Skeletal muscle satellite cell (primary cell): ENCODE measurements around the gene EPB41L4A.
"Not testable (repeated sequence)": the region's sequence is repeated elsewhere in the genome, so short reads cannot be mapped to it uniquely, and the experiment has no call there.

ENCODE experiments used
- H3K27me3 ChIP-seq: 2 replicates; pipeline ENCODE4 v1.7.0; 2013; ENCODE audit warnings: low read length; ENCODE audit not compliant: control insufficient read depth, insufficient read depth
- H3K36me3 ChIP-seq: 2 replicates; pipeline ENCODE4 v1.7.0; 2013; ENCODE audit warnings: mild to moderate bottlenecking, control low read depth, low read length; ENCODE audit not compliant: insufficient read depth
- H3K4me1 ChIP-seq: 2 replicates; pipeline ENCODE4 v1.7.0; 2013; ENCODE audit warnings: low read length; ENCODE audit not compliant: control insufficient read depth, insufficient read depth
- H3K4me2 ChIP-seq: 2 replicates; pipeline ENCODE4 v1.7.0; 2013; ENCODE audit warnings: mild to moderate bottlenecking, low read length
- H3K4me3 ChIP-seq: 2 replicates; pipeline ENCODE4 v1.7.0; 2013; ENCODE audit warnings: low read length
- H3K9ac ChIP-seq: 2 replicates; pipeline ENCODE4 v1.7.0; 2013; ENCODE audit warnings: mild to moderate bottlenecking, low read depth, low read length, moderate library complexity
- H3K9me3 ChIP-seq: replicated peaks from 2 replicates; pipeline ENCODE4 v1.7.0; 2013; ENCODE audit warnings: mild to moderate bottlenecking, control low read depth, low read length

Gene EPB41L4A

GRCh38 chr5:112374356-112374755, 44.7 kb downstream of the EPB41L4A start:
- no peak overlapping the region for H3K9ac ChIP-seq
- no peaks in the 10 kb centered on the region for H3K36me3 ChIP-seq
- peaks cover 7% of the 10 kb centered on the region for H3K27me3 ChIP-seq
- H3K9me3 ChIP-seq, result no peaks in the 10 kb centered on the region
- no peak overlapping the region for H3K4me3 ChIP-seq
- H3K4me1 ChIP-seq, result no peaks in the 10 kb centered on the region
- no peak overlapping the region for H3K4me2 ChIP-seq

GRCh38 chr5:112373885-112374284, 45.2 kb downstream of the EPB41L4A start:
- H3K9ac ChIP-seq, result no peak overlapping the region
- H3K9me3 ChIP-seq, result no peaks in the 10 kb centered on the region
- no peaks in the 10 kb centered on the region for H3K4me1 ChIP-seq
- peaks cover 7% of the 10 kb centered on the region for H3K27me3 ChIP-seq
- H3K4me2 ChIP-seq, result no peak overlapping the region
- no peak overlapping the region for H3K4me3 ChIP-seq
- H3K36me3 ChIP-seq, result no peaks in the 10 kb centered on the region

- no peak overlapping the region for H3K9ac ChIP-seq
Observed at GRCh38 chr5:112372543-112372942, 46.5 kb downstream of the EPB41L4A start.

GRCh38 chr5:112371067-112371466, 48.0 kb downstream of the EPB41L4A start:
- H3K4me3 ChIP-seq, result no peak overlapping the region
- no peaks in the 10 kb centered on the region for H3K36me3 ChIP-seq
- H3K9me3 ChIP-seq, result no peaks in the 10 kb centered on the region
- H3K9ac ChIP-seq, result no peak overlapping the region
- H3K4me1 ChIP-seq, result no peaks in the 10 kb centered on the region
- peaks cover 6% of the 10 kb centered on the region for H3K27me3 ChIP-seq
- H3K4me2 ChIP-seq, result no peak overlapping the region

More at GRCh38 chr5:112372543-112372942, 46.5 kb downstream of the EPB41L4A start:
- no peaks in the 10 kb centered on the region for H3K36me3 ChIP-seq
- H3K4me3 ChIP-seq, result no peak overlapping the region
- H3K9me3 ChIP-seq, result no peaks in the 10 kb centered on the region
- H3K27me3 ChIP-seq, result peaks cover 3% of the 10 kb centered on the region
- H3K4me1 ChIP-seq, result no peaks in the 10 kb centered on the region
- no peak overlapping the region for H3K4me2 ChIP-seq

DNA sequence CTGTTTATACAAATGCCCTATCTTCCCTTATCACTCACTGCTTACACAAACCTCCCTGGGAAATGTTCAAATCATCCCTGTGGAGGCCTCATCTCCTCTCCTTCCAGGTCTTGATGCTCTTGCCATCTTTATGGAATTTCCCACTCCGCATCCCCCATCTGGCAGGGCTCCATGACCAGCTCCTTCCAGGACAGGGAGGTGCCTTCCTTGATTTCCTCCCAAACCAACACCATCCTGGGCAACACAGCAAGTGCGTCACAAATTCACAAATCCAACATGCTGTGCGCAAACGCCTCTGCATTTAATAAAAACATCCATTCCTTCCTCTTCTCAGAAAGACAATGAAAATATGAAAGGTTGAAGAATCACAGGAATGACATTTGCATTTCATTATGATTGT, 51.7 kb downstream of the EPB41L4A start:
- H3K4me3 ChIP-seq, result no peak overlapping the region
- H3K4me2 ChIP-seq, result no peak overlapping the region
- no peak overlapping the region for H3K9ac ChIP-seq
- H3K27me3 ChIP-seq, result peaks cover 3% of the 10 kb centered on the region
- no peaks in the 10 kb centered on the region for H3K36me3 ChIP-seq
- no peaks in the 10 kb centered on the region for H3K9me3 ChIP-seq
- no peaks in the 10 kb centered on the region for H3K4me1 ChIP-seq

- Histone ChIP-seq H3K9ac (no peak overlapping the region), H3K4me3 (no peak overlapping the region), H3K4me2 (no peak overlapping the region), H3K9me3 (no peaks in the 10 kb centered on the region), H3K36me3 (no peaks in the 10 kb centered on the region), H3K27me3 (peaks cover 3% of the 10 kb centered on the region), H3K4me1 (no peaks in the 10 kb centered on the region)
Observed at GRCh38 chr5:112366987-112367386, 52.1 kb downstream of the EPB41L4A start.

DNA sequence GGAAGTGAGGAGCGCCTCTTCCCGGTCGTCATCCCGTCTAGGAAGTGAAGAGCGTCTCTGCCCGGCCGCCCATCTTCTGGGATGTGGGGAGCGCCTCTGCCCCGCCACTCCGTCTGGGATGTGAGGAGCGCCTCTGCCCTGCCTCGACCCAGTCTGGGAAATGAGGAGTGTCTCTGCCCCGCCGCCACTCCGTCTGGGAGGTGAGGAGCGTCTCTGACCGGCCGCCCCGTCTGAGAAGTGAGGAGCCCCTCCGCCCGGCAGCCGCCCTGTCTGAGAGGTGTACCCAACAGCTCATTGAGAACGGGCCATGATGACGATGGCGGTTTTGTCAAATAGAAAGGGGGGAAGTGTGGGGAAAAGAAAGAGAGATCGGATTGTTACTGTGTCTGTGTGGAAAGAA, 58.3 kb downstream of the EPB41L4A start:
- H3K36me3 ChIP-seq, H3K4me2 ChIP-seq, H3K9me3 ChIP-seq: not testable (repeated sequence)

GRCh38 chr5:112356178-112356956, 62.7 kb downstream of the EPB41L4A start:
- Histone ChIP-seq H3K9me3 (no peaks in the 10 kb centered on the region), H3K9ac (no peak overlapping the region), H3K27me3 (no peaks in the 10 kb centered on the region), H3K36me3 (no peaks in the 10 kb centered on the region), H3K4me3 (no peak overlapping the region), H3K4me2 (no peak overlapping the region), H3K4me1 (no peaks in the 10 kb centered on the region)

More for the DNA sequence above, 58.3 kb downstream of the EPB41L4A start:
- H3K27me3 ChIP-seq, H3K9ac ChIP-seq, H3K4me1 ChIP-seq, H3K4me3 ChIP-seq: not testable (repeated sequence)

DNA sequence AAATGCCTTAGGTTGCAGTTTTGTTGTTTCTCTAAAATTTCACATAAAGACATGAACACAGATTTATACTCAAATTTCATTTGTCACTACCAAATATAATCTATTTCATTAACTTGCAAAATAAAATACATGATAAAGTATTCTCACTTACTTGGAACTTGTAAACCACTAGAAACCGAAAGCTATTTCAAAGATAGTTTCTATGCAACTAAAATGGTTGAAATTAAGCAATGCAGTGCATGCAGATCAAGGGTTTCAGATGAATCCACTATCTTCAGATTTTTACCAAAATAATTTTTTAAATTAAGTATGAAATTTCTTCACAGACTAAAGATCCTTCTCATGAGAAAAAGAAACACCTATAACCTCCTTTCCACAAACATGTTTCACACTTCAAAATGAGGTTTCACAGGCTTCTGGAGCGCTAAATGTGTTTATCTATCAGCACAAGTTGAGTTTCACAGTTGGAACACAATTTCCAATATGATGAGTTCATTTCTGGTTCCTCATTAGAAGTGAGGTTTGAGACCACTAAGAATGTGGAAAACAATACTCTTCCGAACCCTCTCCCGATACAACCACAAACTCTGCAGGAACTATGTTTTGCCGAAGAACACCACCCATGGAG, 63.9 kb downstream of the EPB41L4A start:
- no peak overlapping the region for H3K9ac ChIP-seq
- H3K4me3 ChIP-seq, result no peak overlapping the region
- no peaks in the 10 kb centered on the region for H3K36me3 ChIP-seq
- H3K27me3 ChIP-seq, result no peaks in the 10 kb centered on the region
- no peaks in the 10 kb centered on the region for H3K9me3 ChIP-seq
- no peak overlapping the region for H3K4me2 ChIP-seq
- H3K4me1 ChIP-seq, result no peaks in the 10 kb centered on the region

DNA sequence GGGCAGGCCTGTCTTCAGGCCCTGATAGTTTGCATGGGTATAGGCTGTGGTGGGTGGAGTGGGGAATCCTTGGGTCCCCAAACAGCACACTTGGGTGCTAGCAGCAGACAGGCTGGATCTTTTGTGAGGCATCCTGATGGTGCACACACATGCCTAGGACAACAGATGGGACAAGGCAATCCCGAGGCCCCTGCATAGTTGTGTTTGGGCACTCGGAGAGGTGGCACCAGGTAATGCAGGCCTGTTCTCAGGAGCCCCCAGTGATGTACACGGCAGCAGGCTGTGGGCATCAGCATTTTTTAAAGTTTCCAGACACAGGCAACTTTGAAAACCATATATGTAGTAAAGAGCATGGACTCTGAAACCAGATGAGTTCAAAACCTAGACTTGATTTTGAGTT, 65.4 kb downstream of the EPB41L4A start:
- H3K9ac ChIP-seq, result no peak overlapping the region
- H3K4me2 ChIP-seq, result no peak overlapping the region
- H3K9me3 ChIP-seq, result no peaks in the 10 kb centered on the region
- no peak overlapping the region for H3K4me3 ChIP-seq
- no peaks in the 10 kb centered on the region for H3K36me3 ChIP-seq
- H3K4me1 ChIP-seq, result no peaks in the 10 kb centered on the region
- H3K27me3 ChIP-seq, result no peaks in the 10 kb centered on the region

GRCh38 chr5:112351225-112351624, 67.9 kb downstream of the EPB41L4A start:
- no peak overlapping the region for H3K4me3 ChIP-seq
- no peaks in the 10 kb centered on the region for H3K27me3 ChIP-seq
- no peak overlapping the region for H3K4me2 ChIP-seq
- no peak overlapping the region for H3K9ac ChIP-seq
- no peaks in the 10 kb centered on the region for H3K4me1 ChIP-seq
- H3K36me3 ChIP-seq, result no peaks in the 10 kb centered on the region
- H3K9me3 ChIP-seq, result no peaks in the 10 kb centered on the region

GRCh38 chr5:112350626-112351025, 68.5 kb downstream of the EPB41L4A start:
- Histone ChIP-seq H3K4me1 (no peaks in the 10 kb centered on the region), H3K4me2 (no peak overlapping the region), H3K9ac (no peak overlapping the region), H3K4me3 (no peak overlapping the region), H3K36me3 (no peaks in the 10 kb centered on the region), H3K27me3 (no peaks in the 10 kb centered on the region), H3K9me3 (no peaks in the 10 kb centered on the region)
